ENCODE data around the gene MT1E. TPM values are rescaled to one million over a fixed set of nuclear protein-coding genes. Genes with fewer than 3 reads are reported as not detected.
A peak's percentile ranks its signal among the peaks of the same experiment; 100 is the strongest.

Gene MT1E
- total and polyA plus RNA-seq, 2 of the 13 experiments (the other 11 are each of a cell fraction or from before 2014, with no cell fraction given) = 110 to 1,072 TPM

- no peak for TF ChIP-seq ZXDC (CRISPR knock-in tag; IDR thresholded peaks at IDR 0.05)
- peak; percentile 11; the same call in 1 of the 3 replicates for TF ChIP-seq MXI1 (IDR thresholded peaks at IDR 0.05; ENCODE audit: borderline replicate concordance, low read depth, low read length)
- peak; percentile 50 for TF ChIP-seq ZNF687 (CRISPR knock-in tag; IDR thresholded peaks at IDR 0.05)
- TF ChIP-seq ZNF678 (CRISPR knock-in tag; IDR thresholded peaks at IDR 0.05) = 0 out of 2 replicates have a peak, but pooled peaks have one; percentile 35
- 0 out of 2 replicates have a peak, but pooled peaks have one; percentile 33 for TF ChIP-seq STAT6 (CRISPR knock-in tag; IDR thresholded peaks at IDR 0.05; ENCODE audit: borderline replicate concordance)
- peak in 1 of 2 experiments; percentile 43; a peak in 1 of 4 replicates for TF ChIP-seq POLR2A (IDR thresholded peaks at IDR 0.05; ENCODE audit: insufficient read depth in 1 of 2, low read depth in 2 of 2, low read length in 2 of 2)
- no peak for TF ChIP-seq GABPA (IDR thresholded peaks at IDR 0.05; ENCODE audit: low read depth, low read length)
- peak; percentile 10 for TF ChIP-seq GABPA (CRISPR knock-in tag; IDR thresholded peaks at IDR 0.05; ENCODE audit: low read depth)
- no peak for TF ChIP-seq ZBTB44 (CRISPR knock-in tag; IDR thresholded peaks at IDR 0.05)
- no peak for TF ChIP-seq SMARCC2 (IDR thresholded peaks at IDR 0.05)
- peak; percentile 49; the same call in 1 of the 2 replicates for TF ChIP-seq POLR2G (IDR thresholded peaks at IDR 0.05; ENCODE audit: low read depth, low read length)
- TF ChIP-seq ZKSCAN8 (CRISPR knock-in tag; IDR thresholded peaks at IDR 0.05; ENCODE audit: borderline replicate concordance) = 0 out of 2 replicates have a peak, but pooled peaks have one; percentile 56
- TF ChIP-seq NPAS2 (CRISPR knock-in tag; IDR thresholded peaks at IDR 0.05; ENCODE audit: borderline replicate concordance) = no peak
- TF ChIP-seq FLYWCH1 (CRISPR knock-in tag; IDR thresholded peaks at IDR 0.05) = no peak
Measured at GRCh38 chr16:56610017-56610608, 15.5 kb upstream of the MT1E start (continued).

All from HepG2 (cell line).